K562 (cell line): ENCODE measurements around the gene FAM118B. TPM values are rescaled to one million over a fixed set of nuclear protein-coding genes. Genes with fewer than 3 reads are reported as not detected.

Experiments used
- ATAC-seq: fragments of 200-7000 bp; cut with Tn5 transposase; 3 replicates; pipeline ENCODE4 v1.9.1; 2020; ENCODE audit warnings: moderate library complexity
- BruUV-seq: library from RNA; stranded (reverse); fragments of 400-500 nt; replicated peaks from 2 replicates; lab custom pipeline; 2021; lab: Mats Ljungman, UMichigan
- CTCF ChIA-PET: fragments of 300-600 bp; formaldehyde crosslinking; extraction: SDS; loops from one replicate; lab custom pipeline; 2021; ENCODE audit warnings: low intra/inter-chr PET ratio; lab: Yijun Ruan, JAX
- POLR2A ChIA-PET: fragments of 300-600, 350-650 bp; sonication (Branson Sonifier 250); formaldehyde crosslinking; extraction: SDS; loops from one replicate; lab custom pipeline; 2021; ENCODE audit warnings: antibody characterized with exemption, inconsistent platforms; lab: Yijun Ruan, JAX
- DNase-seq, 4 experiments: peaks; one replicate each; pipeline versions ENCODE4 v3.0.0 to v3.0.0-alpha.2; 2011 to 2018; ENCODE audit warnings: low spot score in 3 of 4, mixed read lengths in 3 of 4; ENCODE audit errors: extremely low read depth in 1 of 4
- FAIRE-seq: peaks from 2 replicates; lab custom pipeline; 2011; peaks lifted over from hg19 to GRCh38; lab: Jason Lieb, UNC
- H2AFZ ChIP-seq: 2 replicates; pipeline ENCODE4 v1.6.0; 2011; ENCODE audit warnings: low read depth, low read length, control low read depth, inconsistent platforms
- H3K27ac ChIP-seq: fragments of 200-600 bp; 3 replicates; pipeline ENCODE4 v1.8.0; 2011; ENCODE audit warnings: low read depth, mild to moderate bottlenecking, control low read depth, inconsistent platforms, low read length, moderate library complexity, mixed read lengths; ENCODE audit errors: extremely low read depth
- H3K27me3 ChIP-seq, 2 experiments: fragments of 300-600 bp in 1 of 2; 2 replicates in 1 of 2; 3 replicates in 1 of 2; pipeline versions ENCODE4 v1.6.0 to v1.8.0; 2011; ENCODE audit warnings: inconsistent platforms in 2 of 2, low read length in 2 of 2, mild to moderate bottlenecking in 1 of 2, mixed read lengths in 1 of 2, moderate library complexity in 1 of 2; ENCODE audit not compliant: control insufficient read depth in 2 of 2, insufficient read depth in 2 of 2
- H3K36me3 ChIP-seq: fragments of 300-600 bp; 3 replicates; pipeline ENCODE4 v1.8.0; 2011; ENCODE audit warnings: mild to moderate bottlenecking, low read length, inconsistent platforms; ENCODE audit not compliant: control insufficient read depth, insufficient read depth
- H3K4me1 ChIP-seq, 2 experiments: fragments of 200-600 bp in 1 of 2; replicated peaks in 1 of 2; 2 replicates in 1 of 2; 3 replicates in 1 of 2; pipeline versions ENCODE4 v1.5.1 to v1.8.0; 2011; ENCODE audit warnings: inconsistent platforms in 2 of 2, low read length in 2 of 2, mild to moderate bottlenecking in 1 of 2, mixed read lengths in 1 of 2, moderate library complexity in 1 of 2; ENCODE audit not compliant: control insufficient read depth in 2 of 2, insufficient read depth in 2 of 2
- H3K4me2 ChIP-seq: 2 replicates; pipeline ENCODE4 v1.6.1; 2011; ENCODE audit warnings: low read length, control low read depth, inconsistent platforms, mixed read lengths; ENCODE audit not compliant: insufficient read depth
- H3K4me3 ChIP-seq: fragments of 200-600 bp; sonication (generic), shearing (Covaris generic); 2 replicates; pipeline ENCODE4 v1.5.1; 2016; ENCODE audit warnings: control low read depth, inconsistent platforms
- H3K79me2 ChIP-seq: fragments of 200-600 bp; 3 replicates; pipeline ENCODE4 v1.8.0; 2011; ENCODE audit warnings: low read length, inconsistent platforms; ENCODE audit not compliant: control insufficient read depth, insufficient read depth
- H3K9ac ChIP-seq, 2 experiments: 2 replicates each; pipeline versions ENCODE4 v1.6.0 to v1.6.1; 2011; ENCODE audit warnings: low read depth in 2 of 2, low read length in 2 of 2, control low read depth in 1 of 2, inconsistent platforms in 1 of 2, mild to moderate bottlenecking in 1 of 2, mixed read lengths in 1 of 2; ENCODE audit not compliant: insufficient read depth in 1 of 2
- H3K9me1 ChIP-seq: one replicate; pipeline ENCODE4 v1.6.0; 2011; ENCODE audit warnings: inconsistent platforms, mild to moderate bottlenecking, low read length, moderate library complexity; ENCODE audit not compliant: control insufficient read depth, insufficient read depth
- H3K9me3 ChIP-seq: replicated peaks from 2 replicates; pipeline ENCODE4 v1.5.1; 2011; ENCODE audit warnings: low read depth, low read length, inconsistent platforms; ENCODE audit not compliant: control insufficient read depth, insufficient read depth
- H4K20me1 ChIP-seq: replicated peaks from 2 replicates; pipeline ENCODE4 v1.6.1; 2011; ENCODE audit warnings: low read length, inconsistent platforms, mixed read lengths; ENCODE audit not compliant: control insufficient read depth, insufficient read depth
- ARID2 ChIP-seq: fragments of 450-650 bp; IDR thresholded peaks from 2 replicates; pipeline ENCODE4 v1.6.1; 2017; ENCODE audit warnings: antibody characterized with exemption, mild to moderate bottlenecking
- CEBPG ChIP-seq, 3 experiments: fragments of 200-800 bp in 1 of 3; sonication (Bioruptor generic) in 1 of 3; sonication (generic) in 1 of 3; formaldehyde crosslinking in 1 of 3; IDR thresholded peaks in 2 of 3; conservative IDR thresholded peaks in 1 of 3; 2 replicates each; pipeline versions ENCODE4 v1.6.1 to v1.8.0; 2016 to 2022; ENCODE audit warnings: missing compliant biosample characterization in 2 of 3, missing genetic modification characterization in 2 of 3, mild to moderate bottlenecking in 1 of 3, missing genetic modification reagents in 1 of 3
- CHD1 ChIP-seq: fragments of 200-600 bp; sonication (generic); IDR thresholded peaks from one replicate; pipeline ENCODE4 v1.6.1; 2012; ENCODE audit warnings: mild to moderate bottlenecking, moderate library complexity, low read length, inconsistent platforms
- MCM5 ChIP-seq: fragments of 450-650 bp; IDR thresholded peaks from 2 replicates; pipeline ENCODE4 v1.6.1; 2016; ENCODE audit warnings: low read depth
- MEF2A ChIP-seq: IDR thresholded peaks from 2 replicates; pipeline ENCODE4 v1.6.1; 2011; ENCODE audit warnings: low read depth, mild to moderate bottlenecking, low read length, moderate library complexity; ENCODE audit not compliant: control insufficient read depth
- MIER1 ChIP-seq: fragments of 450-650 bp; IDR thresholded peaks from 2 replicates; pipeline ENCODE4 v1.6.1; 2016; ENCODE audit warnings: antibody characterized with exemption, mild to moderate bottlenecking, low read depth
- NFE2L1 ChIP-seq: fragments of 450-650 bp; IDR thresholded peaks from 2 replicates; pipeline ENCODE4 v1.6.1; 2016; ENCODE audit warnings: missing genetic modification characterization, low read depth, mild to moderate bottlenecking, missing compliant biosample characterization, moderate library complexity, borderline replicate concordance
- NONO ChIP-seq, 2 experiments: fragments of 200-400 bp in 1 of 2; fragments of 450-650 bp in 1 of 2; formaldehyde crosslinking in 1 of 2; IDR thresholded peaks; 2 replicates each; pipeline ENCODE4 v1.6.1; 2017; ENCODE audit warnings: low read depth in 2 of 2, mild to moderate bottlenecking in 2 of 2, moderate library complexity in 2 of 2, low read length in 1 of 2
- RAD51 ChIP-seq: fragments of 450-650 bp; IDR thresholded peaks from 2 replicates; pipeline ENCODE4 v1.7.1; 2016; ENCODE audit warnings: low read depth, mild to moderate bottlenecking, borderline replicate concordance
- YY1 ChIP-seq, 3 experiments: IDR thresholded peaks; 2 replicates each; pipeline ENCODE4 v1.6.1; 2011; ENCODE audit warnings: low read length in 2 of 3, mild to moderate bottlenecking in 2 of 3, moderate library complexity in 2 of 3, borderline replicate concordance in 1 of 3, control low read depth in 1 of 3, low read depth in 1 of 3; ENCODE audit not compliant: insufficient read depth in 3 of 3, insufficient replicate concordance in 2 of 3, control insufficient read depth in 1 of 3, insufficient read length in 1 of 3; ENCODE audit errors: extremely low read depth in 1 of 3
- ZC3H8 ChIP-seq: fragments of 450-650 bp; IDR thresholded peaks from 2 replicates; pipeline ENCODE4 v1.6.1; 2017
- ZNF311 ChIP-seq: fragments of 250-450 bp; sonication (Bioruptor Pico); IDR thresholded peaks from 2 replicates; pipeline ENCODE4 v1.4.0; 2020; ENCODE audit warnings: mild to moderate bottlenecking, moderate library complexity
- WGBS: fragments of 100-300 bp; shearing (Covaris generic); methylation state at CpG from one replicate; pipeline ENCODE4 v1.1.6; 2016; ENCODE audit warnings: low coverage, mixed read lengths; ENCODE audit not compliant: insufficient coverage; ENCODE audit errors: missing lambda C conversion rate; 5-methylcytosine and 5-hydroxymethylcytosine counted together
- in situ Hi-C: fragments of 300-500 bp; cut with MboI; formaldehyde crosslinking; loops from 4 replicates; pipeline ENCODE4 v1.15.0; 2018; ENCODE audit warnings: inconsistent platforms, mixed read lengths
- intact Hi-C: fragments of 100-400 bp; cut with micrococcal nuclease; formaldehyde crosslinking; loops from 2 replicates; pipeline ENCODE4 v1.14.2; 2022
- polyA plus RNA-seq, 8 experiments: library from polyadenylated mRNA; depleted of rRNA in 4 of 8; stranded (reverse) in 5 of 8; unstranded in 3 of 8; fragments of >200 nt; fragmentation: Nextera tagmentation in 2 of 8; fragmentation: Illumina TruSeq in 1 of 8; extraction: Ambion mirVana in 2 of 8; extraction: Trizol in 1 of 8; gene quantifications; 2 replicates each; pipeline versions ENCODE4 v1.2.1 to v1.2.3, GENCODE V29; 2011 to 2014; ENCODE audit warnings: inconsistent platforms in 1 of 8, missing spikeins in 1 of 8
- total RNA-seq, 7 experiments: library from RNA; depleted of rRNA in 6 of 7; stranded (reverse); fragments of >200 nt in 6 of 7; fragmentation: Illumina TruSeq in 2 of 7; extraction: Trizol in 2 of 7; gene quantifications; 2 replicates each; pipeline versions ENCODE4 v1.2.1 to v1.2.3, GENCODE V29; 2011 to 2021; ENCODE audit warnings: low replicate concordance in 1 of 7
- TF ChIP-seq, protein P1 (sequence below): fragments of 250-450 bp; sonication (Bioruptor Pico); IDR thresholded peaks from 2 replicates; pipeline ENCODE4 v1.6.1; 2021; ENCODE audit warnings: mild to moderate bottlenecking
- TF ChIP-seq, protein P2 (sequence below): sonication (generic); formaldehyde crosslinking; IDR thresholded peaks from 2 replicates; pipeline ENCODE4 v1.8.0; 2022; ENCODE audit warnings: mild to moderate bottlenecking, missing genetic modification reagents

FAM118B gene
- total and polyA plus RNA-seq, 9 of the 15 experiments (the other 6 are each of a cell fraction or from before 2014, with no cell fraction given): 12.0 to 49.0 (median 22.1) TPM

DNA sequence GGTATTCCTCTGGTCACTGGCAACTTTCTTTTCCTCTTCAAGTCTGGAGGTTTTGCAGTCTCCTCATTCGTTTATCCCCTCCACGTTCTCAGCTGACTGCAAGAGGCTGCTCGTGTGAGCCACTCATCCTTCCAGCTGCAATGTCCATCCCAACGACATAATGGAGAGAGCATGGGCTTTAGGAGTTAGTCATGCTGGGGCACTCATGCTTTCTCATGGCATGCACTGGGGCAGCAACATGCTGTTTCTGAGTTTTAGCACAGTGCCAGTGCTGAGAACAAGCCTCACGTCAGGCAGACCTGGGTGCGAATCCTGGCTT, 99.4 kb downstream of the FAM118B start:
- no peaks in the 10 kb centered on the region for H3K9me1 ChIP-seq
- no peaks in the 10 kb centered on the region; the same call in 1 of the 2 replicates for H4K20me1 ChIP-seq
- H3K79me2 ChIP-seq: no peaks in the 10 kb centered on the region
- no TSS peak for BruUV-seq
- H3K4me3 ChIP-seq: no peak overlapping the region
- intact Hi-C loops (loop anchor here (1.0 to 5.0 kb wide), 5 partner anchors 45 to 169 kb away; no protein-coding TSS in a partner anchor), in situ Hi-C loops (loop anchor here (25.0 kb wide), 2 partner anchors 101 to 676 kb away; no protein-coding TSS in a partner anchor)
- no peaks in the 10 kb centered on the region for H3K9me3 ChIP-seq
- DNase-seq (no peak), FAIRE-seq (no peak), ATAC-seq (no peak)
- no peak overlapping the region for H3K9ac ChIP-seq
- no peak overlapping the region for H3K4me2 ChIP-seq
- H2AFZ ChIP-seq: no peak overlapping the region
- 81% methylated on average over 4 of the region's 6 CpGs for WGBS
- CTCF ChIA-PET: interaction anchor here (1.4 to 3.6 kb wide), 4 partner anchors 49 to 170 kb away, joined by 5 to 27 read pairs (median 10); no protein-coding TSS in a partner anchor
- POLR2A ChIA-PET: interaction anchor here (0.6 to 1.1 kb wide), 4 partner anchors 11 to 170 kb away, joined by 3 read pairs; no protein-coding TSS in a partner anchor
- H3K36me3 ChIP-seq: peaks cover 8% of the 10 kb centered on the region; the same call in 2 of the 3 replicates
- H3K27ac ChIP-seq: no peak overlapping the region
- no peak for TF ChIP-seq MCM5
- TF ChIP-seq MEF2A: no peak
- no peak for TF ChIP-seq YY1 (IDR thresholded peaks at IDR 0.05; ENCODE audit: borderline replicate concordance in 1 of 3, control insufficient read depth in 1 of 3, extremely low read depth in 1 of 3, insufficient read depth in 3 of 3, insufficient read length in 1 of 3, insufficient replicate concordance in 2 of 3, low read depth in 1 of 3, low read length in 2 of 3)
- TF ChIP-seq, protein P1, sequence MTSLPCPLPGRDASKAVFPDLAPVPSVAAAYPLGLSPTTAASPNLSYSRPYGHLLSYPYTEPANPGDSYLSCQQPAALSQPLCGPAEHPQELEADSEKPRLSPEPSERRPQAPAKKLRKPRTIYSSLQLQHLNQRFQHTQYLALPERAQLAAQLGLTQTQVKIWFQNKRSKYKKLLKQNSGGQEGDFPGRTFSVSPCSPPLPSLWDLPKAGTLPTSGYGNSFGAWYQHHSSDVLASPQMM (CRISPR knock-in tag): no peak
- TF ChIP-seq, protein P2, sequence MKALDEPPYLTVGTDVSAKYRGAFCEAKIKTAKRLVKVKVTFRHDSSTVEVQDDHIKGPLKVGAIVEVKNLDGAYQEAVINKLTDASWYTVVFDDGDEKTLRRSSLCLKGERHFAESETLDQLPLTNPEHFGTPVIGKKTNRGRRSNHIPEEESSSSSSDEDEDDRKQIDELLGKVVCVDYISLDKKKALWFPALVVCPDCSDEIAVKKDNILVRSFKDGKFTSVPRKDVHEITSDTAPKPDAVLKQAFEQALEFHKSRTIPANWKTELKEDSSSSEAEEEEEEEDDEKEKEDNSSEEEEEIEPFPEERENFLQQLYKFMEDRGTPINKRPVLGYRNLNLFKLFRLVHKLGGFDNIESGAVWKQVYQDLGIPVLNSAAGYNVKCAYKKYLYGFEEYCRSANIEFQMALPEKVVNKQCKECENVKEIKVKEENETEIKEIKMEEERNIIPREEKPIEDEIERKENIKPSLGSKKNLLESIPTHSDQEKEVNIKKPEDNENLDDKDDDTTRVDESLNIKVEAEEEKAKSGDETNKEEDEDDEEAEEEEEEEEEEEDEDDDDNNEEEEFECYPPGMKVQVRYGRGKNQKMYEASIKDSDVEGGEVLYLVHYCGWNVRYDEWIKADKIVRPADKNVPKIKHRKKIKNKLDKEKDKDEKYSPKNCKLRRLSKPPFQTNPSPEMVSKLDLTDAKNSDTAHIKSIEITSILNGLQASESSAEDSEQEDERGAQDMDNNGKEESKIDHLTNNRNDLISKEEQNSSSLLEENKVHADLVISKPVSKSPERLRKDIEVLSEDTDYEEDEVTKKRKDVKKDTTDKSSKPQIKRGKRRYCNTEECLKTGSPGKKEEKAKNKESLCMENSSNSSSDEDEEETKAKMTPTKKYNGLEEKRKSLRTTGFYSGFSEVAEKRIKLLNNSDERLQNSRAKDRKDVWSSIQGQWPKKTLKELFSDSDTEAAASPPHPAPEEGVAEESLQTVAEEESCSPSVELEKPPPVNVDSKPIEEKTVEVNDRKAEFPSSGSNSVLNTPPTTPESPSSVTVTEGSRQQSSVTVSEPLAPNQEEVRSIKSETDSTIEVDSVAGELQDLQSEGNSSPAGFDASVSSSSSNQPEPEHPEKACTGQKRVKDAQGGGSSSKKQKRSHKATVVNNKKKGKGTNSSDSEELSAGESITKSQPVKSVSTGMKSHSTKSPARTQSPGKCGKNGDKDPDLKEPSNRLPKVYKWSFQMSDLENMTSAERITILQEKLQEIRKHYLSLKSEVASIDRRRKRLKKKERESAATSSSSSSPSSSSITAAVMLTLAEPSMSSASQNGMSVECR (CRISPR knock-in tag): no peak
- TF ChIP-seq RAD51: no peak
- TF ChIP-seq NONO (IDR thresholded peaks at IDR 0.05; ENCODE audit: low read depth in 2 of 2, low read length in 1 of 2): no peak
- no peak for TF ChIP-seq MIER1
- TF ChIP-seq CHD1: no peak
- no peak for TF ChIP-seq ZC3H8
- no peak for TF ChIP-seq ZNF311 (CRISPR knock-in tag)
- no peak for TF ChIP-seq NFE2L1 (tag)
- no peak for TF ChIP-seq CEBPG (CRISPR knock-in tag; IDR thresholded peaks at IDR 0.05)
- TF ChIP-seq CEBPG (tag; conservative IDR thresholded peaks at IDR 0.05 in 1 of 2, IDR thresholded peaks at IDR 0.05 in 1 of 2): no peak
- TF ChIP-seq ARID2: no peak
- no peaks in the 10 kb centered on the region for H3K4me1 ChIP-seq
- H3K27me3 ChIP-seq: no peaks in the 10 kb centered on the region; a peak in 1 of 5 replicates
